Breast epithelium (tissue), 4 donors: ENCODE results near the gene ZNF79. TPM values are rescaled to one million over a fixed set of nuclear protein-coding genes. Genes with fewer than 3 reads are reported as not detected.
A peak's percentile ranks its signal among the peaks of the same experiment; 100 is the strongest.

Source experiments
- DNase-seq, 2 donors: peaks; one replicate each; pipeline ENCODE4 v3.0.0-alpha.2; 2019; ENCODE audit warnings: low spot score in 2 of 2
- H3K27ac ChIP-seq, 2 donors: fragments of 200-600 bp; sonication (generic) in 1 of 2; one replicate each; pipeline ENCODE4 v1.5.1; 2016 to 2019; ENCODE audit warnings: mild to moderate bottlenecking in 1 of 2
- H3K27me3 ChIP-seq, 2 donors: fragments of 200-600 bp; sonication (generic) in 1 of 2; one replicate each; pipeline versions ENCODE4 v1.5.1 to v1.6.0; 2017 to 2019; ENCODE audit warnings: control low read depth in 1 of 2, mild to moderate bottlenecking in 1 of 2
- H3K36me3 ChIP-seq: fragments of 200-600 bp; one replicate; pipeline ENCODE4 v1.5.1; 2019
- H3K4me1 ChIP-seq, 2 donors: fragments of 200-600 bp; sonication (generic); one replicate each; pipeline ENCODE4 v1.5.1; 2016 to 2019; ENCODE audit warnings: control low read depth in 1 of 2
- H3K4me3 ChIP-seq, 3 donors: fragments of 200-600 bp; sonication (generic); 1 replicate in 2 of 3; 2 replicates in 1 of 3; pipeline ENCODE4 v1.5.1; 2016 to 2019; ENCODE audit warnings: mild to moderate bottlenecking in 3 of 3, moderate library complexity in 2 of 3
- H3K9me3 ChIP-seq, 2 donors: fragments of 200-600 bp; sonication (generic) in 1 of 2; one replicate each; pipeline ENCODE4 v1.5.1; 2016 to 2019; ENCODE audit warnings: control low read depth in 1 of 2
- POLR2A ChIP-seq: fragments of 450-650 bp; IDR thresholded peaks from one replicate; pipeline ENCODE4 v1.6.1; 2016; ENCODE audit warnings: antibody characterized with exemption, mild to moderate bottlenecking, moderate library complexity
- POLR2AphosphoS5 ChIP-seq, 3 donors: sonication (generic); formaldehyde crosslinking; IDR thresholded peaks; one replicate each; pipeline ENCODE4 v1.6.1; 2017; ENCODE audit warnings: antibody characterized with exemption in 3 of 3
- intact Hi-C: fragments of 100-400 bp; cut with DNase I; formaldehyde crosslinking; loops from one replicate; pipeline ENCODE4 v1.15.1; 2023; ENCODE audit warnings: low total_unique reads
- total RNA-seq, 3 donors: library from RNA; depleted of rRNA; stranded (reverse); fragments of >200 nt; gene quantifications; one replicate each; pipeline ENCODE4 v1.1.0, GENCODE V29; 2016
- TF ChIP-seq, protein P1 (sequence below), 3 donors: fragments of 450-650 bp; IDR thresholded peaks; one replicate each; pipeline ENCODE4 v1.5.1; 2016 to 2017; ENCODE audit warnings: antibody characterized with exemption in 3 of 3, mild to moderate bottlenecking in 3 of 3, moderate library complexity in 3 of 3

The ZNF79 gene
- total RNA-seq, 3 donors from 2014 or later = 7.7 to 16.7 (median 16.0) TPM

DNA sequence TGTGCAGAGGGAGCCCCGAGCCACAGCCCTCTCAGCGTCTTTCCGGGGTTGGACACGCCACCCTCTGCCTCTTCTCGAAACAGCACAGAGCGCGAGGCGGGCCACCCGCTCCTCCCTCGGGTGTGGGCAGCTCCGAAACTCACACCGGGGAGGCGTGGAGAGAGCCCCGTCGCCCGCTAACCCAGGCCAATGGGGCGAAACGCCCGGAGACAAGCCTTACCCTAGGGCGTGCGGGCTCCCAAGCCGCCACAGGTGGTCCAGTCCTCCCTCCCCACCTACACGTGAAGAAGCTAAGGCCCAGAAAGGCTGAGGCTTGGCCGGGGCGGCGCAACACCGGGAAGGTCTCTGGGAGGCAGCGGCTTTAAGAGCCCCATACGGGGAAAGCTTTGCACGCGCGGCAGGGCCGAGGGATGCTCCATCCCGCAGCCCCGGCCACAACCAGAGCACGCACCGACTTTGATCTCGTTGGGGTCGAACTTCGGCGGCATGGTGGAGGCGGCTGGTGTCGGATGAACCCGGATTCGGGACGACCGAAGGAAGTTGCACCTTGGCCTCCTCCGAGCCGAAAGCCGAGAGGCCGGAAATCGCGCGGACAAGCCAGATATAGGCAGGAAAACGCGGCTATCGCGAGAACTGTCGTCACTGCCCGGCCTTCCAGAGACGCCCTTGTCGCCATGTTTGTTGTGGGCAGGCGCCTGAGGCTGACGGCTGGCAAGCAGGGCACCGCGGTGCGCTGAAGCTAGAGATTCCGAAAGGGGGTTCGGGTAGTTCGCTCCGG lies 26.8 kb downstream of the ZNF79 start, which contains the start of the genes LRSAM1 and RPL12:
TSS of gene LRSAM1 (plus strand) at position 681 of the 778 bp plus-strand sequence. CDS start 3,018 bp downstream, outside the sequence.
TSS of gene RPL12 (minus strand) at position 577 of the 778 bp plus-strand sequence. CDS start at position 488, 89 bp downstream.
- Histone ChIP-seq H3K27ac (peak within 1 kb of the TSS; percentile 96 to 97), H3K36me3 (peaks cover 8% of the 10 kb centered on the region), H3K4me1 (peaks cover 0 to 5% of the 10 kb centered on the region in 2 donors), H3K4me3 (peak within 1 kb of the TSS; percentile 81 to 90 (median 88)), H3K9me3 (no peaks in the 10 kb centered on the region), H3K27me3 (no peaks in the 10 kb centered on the region)
- peak; percentile 95 to 99 for DNase-seq
- intact Hi-C loops = loop anchor here (10.0 kb wide), 1 partner anchor 56 kb away; the partner anchor contains the start of gene SLC2A8
- TF ChIP-seq POLR2A (peak; percentile 100), POLR2AphosphoS5 (IDR thresholded peaks at IDR 0.05) (peak; percentile 100)
- TF ChIP-seq, protein P1, sequence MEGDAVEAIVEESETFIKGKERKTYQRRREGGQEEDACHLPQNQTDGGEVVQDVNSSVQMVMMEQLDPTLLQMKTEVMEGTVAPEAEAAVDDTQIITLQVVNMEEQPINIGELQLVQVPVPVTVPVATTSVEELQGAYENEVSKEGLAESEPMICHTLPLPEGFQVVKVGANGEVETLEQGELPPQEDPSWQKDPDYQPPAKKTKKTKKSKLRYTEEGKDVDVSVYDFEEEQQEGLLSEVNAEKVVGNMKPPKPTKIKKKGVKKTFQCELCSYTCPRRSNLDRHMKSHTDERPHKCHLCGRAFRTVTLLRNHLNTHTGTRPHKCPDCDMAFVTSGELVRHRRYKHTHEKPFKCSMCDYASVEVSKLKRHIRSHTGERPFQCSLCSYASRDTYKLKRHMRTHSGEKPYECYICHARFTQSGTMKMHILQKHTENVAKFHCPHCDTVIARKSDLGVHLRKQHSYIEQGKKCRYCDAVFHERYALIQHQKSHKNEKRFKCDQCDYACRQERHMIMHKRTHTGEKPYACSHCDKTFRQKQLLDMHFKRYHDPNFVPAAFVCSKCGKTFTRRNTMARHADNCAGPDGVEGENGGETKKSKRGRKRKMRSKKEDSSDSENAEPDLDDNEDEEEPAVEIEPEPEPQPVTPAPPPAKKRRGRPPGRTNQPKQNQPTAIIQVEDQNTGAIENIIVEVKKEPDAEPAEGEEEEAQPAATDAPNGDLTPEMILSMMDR (IDR thresholded peaks at IDR 0.05) = no peak

DNA sequence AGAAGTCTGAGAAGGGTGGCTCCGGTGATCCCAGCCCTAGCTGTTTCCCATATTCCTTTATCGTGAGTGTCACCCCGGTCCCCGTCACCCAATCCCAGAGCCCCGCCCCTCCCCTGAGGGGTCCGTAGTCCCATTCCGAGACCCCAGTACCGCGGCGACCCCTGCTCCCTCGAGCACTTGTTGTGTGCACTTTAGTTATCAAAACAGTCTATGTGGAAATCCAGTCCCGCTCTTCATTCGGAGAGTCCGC lies 27.4 kb downstream of the ZNF79 start:
- Histone ChIP-seq H3K27me3 (no peaks in the 10 kb centered on the region), H3K4me3 (peak overlapping the region; percentile 81 to 90 (median 88)), H3K9me3 (no peaks in the 10 kb centered on the region), H3K4me1 (peaks cover 0 to 5% of the 10 kb centered on the region in 2 donors), H3K36me3 (peaks cover 8% of the 10 kb centered on the region), H3K27ac (peak overlapping the region; percentile 96 to 97)
- DNase-seq = no peak
- TF ChIP-seq, protein P1 (IDR thresholded peaks at IDR 0.05) = no peak
- TF ChIP-seq POLR2AphosphoS5 (IDR thresholded peaks at IDR 0.05) = no peak
- no peak for TF ChIP-seq POLR2A
- intact Hi-C loops = loop anchor here (10.0 kb wide), 1 partner anchor 57 kb away; the partner anchor contains the start of gene SLC2A8

DNA sequence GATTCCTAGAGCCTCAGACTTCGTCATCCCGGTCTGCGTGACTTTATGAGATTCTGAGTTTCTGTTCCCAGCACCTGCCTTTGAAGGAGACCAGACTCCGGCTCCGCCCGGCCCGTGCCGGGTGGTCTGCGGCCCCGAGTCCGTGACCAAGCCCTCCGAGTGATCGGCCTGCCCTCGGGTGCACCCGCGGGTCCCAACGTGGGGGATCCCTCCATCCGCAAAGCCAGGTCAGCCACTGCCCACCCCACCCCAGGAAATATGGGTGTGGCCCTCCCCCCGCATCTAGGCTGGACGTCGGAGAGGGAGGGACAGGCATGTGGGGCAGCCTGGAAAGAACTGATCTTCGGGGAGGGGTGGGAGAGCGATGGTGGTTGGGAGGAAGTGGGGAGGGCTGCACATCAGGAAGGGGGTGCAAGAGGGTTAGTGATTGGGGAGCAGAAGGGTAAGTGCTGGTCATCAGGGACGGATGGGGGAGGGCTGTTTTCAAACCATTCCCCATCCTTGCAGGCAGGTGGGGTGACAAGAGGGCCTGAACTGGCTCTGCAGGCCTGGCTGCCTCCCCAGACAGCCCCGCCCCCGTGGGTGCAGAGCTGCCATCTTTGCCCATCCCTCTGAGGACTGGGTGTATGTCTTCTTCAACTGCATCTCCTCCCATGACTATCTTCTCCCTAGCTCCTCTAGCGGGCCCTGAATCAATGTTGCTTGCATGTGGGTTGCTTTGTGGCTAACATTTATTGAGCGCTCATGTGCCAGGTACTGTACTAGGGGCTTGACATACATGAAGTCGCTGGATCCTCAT lies 27.9 kb downstream of the ZNF79 start:
- peak overlapping the region; percentile 96 to 97 for H3K27ac ChIP-seq
- TF ChIP-seq POLR2AphosphoS5 (IDR thresholded peaks at IDR 0.05) = no peak
- TF ChIP-seq, protein P1 (IDR thresholded peaks at IDR 0.05) = no peak
- TF ChIP-seq POLR2A = no peak
- H3K4me3 ChIP-seq = peak overlapping the region; percentile 81 to 90 (median 88)
- H3K36me3 ChIP-seq = peaks cover 4% of the 10 kb centered on the region
- no peaks in the 10 kb centered on the region for H3K27me3 ChIP-seq
- no peaks in the 10 kb centered on the region for H3K9me3 ChIP-seq
- H3K4me1 ChIP-seq = peaks cover 0 to 5% of the 10 kb centered on the region in 2 donors
- DNase-seq = peak; percentile 58 to 63
- intact Hi-C loops = loop anchor here (10.0 kb wide), 1 partner anchor 57 kb away; the partner anchor contains the start of gene SLC2A8

DNA sequence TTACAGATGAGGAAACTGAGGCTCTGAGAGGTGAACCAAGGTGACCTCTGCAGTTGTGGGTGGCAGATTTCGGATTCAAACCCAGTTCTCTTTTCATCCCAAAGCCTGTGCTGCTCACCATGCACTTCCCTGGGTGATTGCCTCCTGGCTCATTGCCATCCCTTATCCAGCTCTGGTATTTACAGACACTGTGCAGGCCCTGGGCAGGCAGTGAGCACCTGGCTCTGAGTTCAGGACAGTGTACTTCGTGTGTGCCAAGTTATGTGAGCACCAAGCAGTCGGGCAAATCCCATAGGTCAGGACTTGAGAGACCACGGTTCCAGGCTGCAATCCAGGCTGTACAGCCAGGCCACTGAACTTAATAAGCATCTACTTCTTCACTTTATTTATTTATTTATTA lies 28.5 kb downstream of the ZNF79 start:
- peak; percentile 44 to 61 for DNase-seq
- H3K36me3 ChIP-seq = no peaks in the 10 kb centered on the region
- intact Hi-C loops = loop anchor here (10.0 kb wide), 1 partner anchor 58 kb away; the partner anchor contains the start of gene SLC2A8

More for the DNA sequence above, 28.5 kb downstream of the ZNF79 start:
- H3K27ac ChIP-seq = peak overlapping the region; percentile 96 to 97
- no peaks in the 10 kb centered on the region for H3K27me3 ChIP-seq
- H3K4me1 ChIP-seq = peaks cover 0 to 5% of the 10 kb centered on the region in 2 donors
- no peaks in the 10 kb centered on the region for H3K9me3 ChIP-seq
- H3K4me3 ChIP-seq = peak overlapping the region in 2 of 3 donors; percentile 81 to 90
- TF ChIP-seq, protein P1 (IDR thresholded peaks at IDR 0.05) = no peak
